Osteoblast (primary cell): Measurements from ENCODE around the gene UGT8. TPM values are rescaled to one million over a fixed set of nuclear protein-coding genes. Genes with fewer than 3 reads are reported as not detected.

ENCODE experiments used
- DNase-seq: peaks from one replicate; pipeline ENCODE4 v3.0.0; 2011; ENCODE audit warnings: low spot score, mixed read lengths; ENCODE audit not compliant: insufficient read length; ENCODE audit errors: missing footprints
- H2AFZ ChIP-seq: 2 replicates; pipeline ENCODE4 v1.6.0; 2011; ENCODE audit warnings: mild to moderate bottlenecking, low read length
- H3K27ac ChIP-seq: 2 replicates; pipeline ENCODE4 v1.5.1; 2011; ENCODE audit warnings: mild to moderate bottlenecking, low read depth, low read length, moderate library complexity
- H3K27me3 ChIP-seq: 2 replicates; pipeline ENCODE4 v1.6.0; 2012; ENCODE audit warnings: mild to moderate bottlenecking, control low read depth, inconsistent platforms, low read length, moderate library complexity; ENCODE audit not compliant: insufficient read depth
- H3K36me3 ChIP-seq: 2 replicates; pipeline ENCODE4 v1.5.1; 2011; ENCODE audit warnings: mild to moderate bottlenecking, low read length, control low read depth, moderate library complexity; ENCODE audit not compliant: insufficient read depth
- H3K4me1 ChIP-seq: 2 replicates; pipeline ENCODE4 v1.5.1; 2011; ENCODE audit warnings: mild to moderate bottlenecking, low read length, control low read depth, moderate library complexity; ENCODE audit not compliant: insufficient read depth
- H3K4me2 ChIP-seq: 2 replicates; pipeline ENCODE4 v1.6.0; 2011; ENCODE audit warnings: mild to moderate bottlenecking, low read length; ENCODE audit not compliant: insufficient read depth
- H3K4me3 ChIP-seq: fragments of 200-600 bp; sonication (generic); 3 replicates; pipeline ENCODE4 v1.5.1; 2012; ENCODE audit warnings: mild to moderate bottlenecking, low read length, inconsistent platforms; ENCODE audit not compliant: insufficient read depth
- H3K79me2 ChIP-seq: 2 replicates; pipeline ENCODE4 v1.6.0; 2012; ENCODE audit warnings: mild to moderate bottlenecking, low read length, control low read depth, inconsistent platforms; ENCODE audit not compliant: insufficient read depth
- H3K9me3 ChIP-seq: 2 replicates; pipeline ENCODE4 v1.5.1; 2011; ENCODE audit warnings: low read depth, low read length, control low read depth
- H4K20me1 ChIP-seq: 2 replicates; pipeline ENCODE4 v1.6.0; 2012; ENCODE audit warnings: mild to moderate bottlenecking, low read length, control low read depth; ENCODE audit not compliant: insufficient read depth
- small RNA-seq: library from RNA; depleted of rRNA; stranded (forward); fragments of <200 nt; gene quantifications from one replicate; pipeline ENCODE3, GENCODE V24; 2012
- total RNA-seq: library from RNA; depleted of rRNA; stranded (reverse); fragments of >200 nt; gene quantifications from 2 replicates; pipeline ENCODE4 v1.2.3, GENCODE V29; 2012
- TF ChIP-seq, protein P1 (sequence below): IDR thresholded peaks from 2 replicates; pipeline ENCODE4 v1.5.1; 2011; ENCODE audit warnings: mild to moderate bottlenecking, low read depth, low read length, moderate library complexity; ENCODE audit errors: extremely low read depth

The UGT8 gene
- total RNA-seq, 1 donor: under 0.01 TPM

- TF ChIP-seq, protein P1, sequence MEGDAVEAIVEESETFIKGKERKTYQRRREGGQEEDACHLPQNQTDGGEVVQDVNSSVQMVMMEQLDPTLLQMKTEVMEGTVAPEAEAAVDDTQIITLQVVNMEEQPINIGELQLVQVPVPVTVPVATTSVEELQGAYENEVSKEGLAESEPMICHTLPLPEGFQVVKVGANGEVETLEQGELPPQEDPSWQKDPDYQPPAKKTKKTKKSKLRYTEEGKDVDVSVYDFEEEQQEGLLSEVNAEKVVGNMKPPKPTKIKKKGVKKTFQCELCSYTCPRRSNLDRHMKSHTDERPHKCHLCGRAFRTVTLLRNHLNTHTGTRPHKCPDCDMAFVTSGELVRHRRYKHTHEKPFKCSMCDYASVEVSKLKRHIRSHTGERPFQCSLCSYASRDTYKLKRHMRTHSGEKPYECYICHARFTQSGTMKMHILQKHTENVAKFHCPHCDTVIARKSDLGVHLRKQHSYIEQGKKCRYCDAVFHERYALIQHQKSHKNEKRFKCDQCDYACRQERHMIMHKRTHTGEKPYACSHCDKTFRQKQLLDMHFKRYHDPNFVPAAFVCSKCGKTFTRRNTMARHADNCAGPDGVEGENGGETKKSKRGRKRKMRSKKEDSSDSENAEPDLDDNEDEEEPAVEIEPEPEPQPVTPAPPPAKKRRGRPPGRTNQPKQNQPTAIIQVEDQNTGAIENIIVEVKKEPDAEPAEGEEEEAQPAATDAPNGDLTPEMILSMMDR: no peak
- Histone ChIP-seq H3K36me3 (no peaks in the 10 kb centered on the region), H3K4me3 (no peak overlapping the region), H3K4me2 (no peak overlapping the region), H2AFZ (no peak overlapping the region), H3K79me2 (no peaks in the 10 kb centered on the region), H4K20me1 (no peaks in the 10 kb centered on the region), H3K27me3 (no peaks in the 10 kb centered on the region), H3K9me3 (no peaks in the 10 kb centered on the region), H3K27ac (no peak overlapping the region), H3K4me1 (no peaks in the 10 kb centered on the region)
- no peak for DNase-seq
Observed at GRCh38 chr4:114701491-114701890, 102.9 kb downstream of the UGT8 start.

GRCh38 chr4:114717432-114717831 is 118.8 kb downstream of the UGT8 start:
- H2AFZ ChIP-seq: no peak overlapping the region
- no peaks in the 10 kb centered on the region for H3K79me2 ChIP-seq
- no peaks in the 10 kb centered on the region for H4K20me1 ChIP-seq
- TF ChIP-seq, protein P1: no peak
- H3K4me3 ChIP-seq: no peak overlapping the region
- H3K27me3 ChIP-seq: no peaks in the 10 kb centered on the region
- H3K36me3 ChIP-seq: no peaks in the 10 kb centered on the region
- no peaks in the 10 kb centered on the region for H3K9me3 ChIP-seq
- no peak overlapping the region for H3K4me2 ChIP-seq
- no peak overlapping the region for H3K27ac ChIP-seq
- DNase-seq: peak; percentile 43
- no peaks in the 10 kb centered on the region for H3K4me1 ChIP-seq

DNA sequence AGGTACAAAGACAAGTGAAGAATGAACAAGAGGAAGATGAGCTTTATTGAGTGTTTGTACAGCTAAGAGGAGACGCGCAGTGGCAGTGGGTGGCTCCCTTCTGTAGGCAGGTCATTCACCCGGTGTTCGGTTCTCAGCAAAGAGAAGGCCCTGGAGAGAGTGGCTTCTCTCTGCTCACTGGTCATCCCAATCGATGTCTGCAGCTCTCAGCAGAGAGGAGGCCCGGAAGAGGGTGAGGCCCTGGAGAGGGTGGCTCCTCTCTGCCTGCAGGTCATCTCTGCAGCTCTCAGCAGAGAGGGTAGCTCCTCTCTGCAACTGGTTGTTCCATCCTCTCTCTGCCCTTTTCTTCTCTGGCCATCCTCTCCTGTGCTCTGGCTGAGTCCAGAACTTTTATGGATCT is 126.5 kb downstream of the UGT8 start:
- TF ChIP-seq, protein P1: no peak
- H3K27me3 ChIP-seq: no peaks in the 10 kb centered on the region
- H3K4me3 ChIP-seq: no peak overlapping the region
- no peak for DNase-seq
- H2AFZ ChIP-seq: no peak overlapping the region
- no peak overlapping the region for H3K27ac ChIP-seq
- no peaks in the 10 kb centered on the region for H3K9me3 ChIP-seq
- H4K20me1 ChIP-seq: no peaks in the 10 kb centered on the region
- no peaks in the 10 kb centered on the region for H3K4me1 ChIP-seq
- H3K36me3 ChIP-seq: no peaks in the 10 kb centered on the region
- H3K4me2 ChIP-seq: no peak overlapping the region
- H3K79me2 ChIP-seq: no peaks in the 10 kb centered on the region

GRCh38 chr4:114727461-114727860 is 128.9 kb downstream of the UGT8 start:
- Histone ChIP-seq H3K79me2 (no peaks in the 10 kb centered on the region), H3K27me3 (no peaks in the 10 kb centered on the region), H3K4me3 (no peak overlapping the region), H3K36me3 (no peaks in the 10 kb centered on the region), H3K9me3 (no peaks in the 10 kb centered on the region), H2AFZ (no peak overlapping the region), H3K27ac (no peak overlapping the region), H3K4me1 (no peaks in the 10 kb centered on the region), H3K4me2 (no peak overlapping the region), H4K20me1 (no peaks in the 10 kb centered on the region)
- TF ChIP-seq, protein P1: no peak
- DNase-seq: no peak

Small RNAs within 50 kb of the gene (small RNA-seq; reads per million reads assigned to genes)
- gene MIR577: not detected
